Heart left ventricle (tissue), 16 donors: ENCODE results near the gene CIC. TPM values are rescaled to one million over a fixed set of nuclear protein-coding genes. Genes with fewer than 3 reads are reported as not detected.

ENCODE experiments used
- ATAC-seq, 4 donors: fragments of 200-7000 bp; cut with Tn5 transposase; one replicate each; pipeline ENCODE4 v1.9.1; 2020 to 2022; ENCODE audit warnings: moderate library complexity in 4 of 4, mild to moderate bottlenecking in 3 of 4, moderate number of reproducible peaks in 1 of 4
- DNase-seq, 5 donors: peaks; one replicate each; pipeline ENCODE4 v3.0.0-alpha.2; 2020
- H3K27ac ChIP-seq, 12 donors: fragments of 200-600 bp; sonication (generic) in 4 of 12; one replicate each; pipeline versions ENCODE4 v1.5.0 to v1.8.0; 2016 to 2022; ENCODE audit warnings: mild to moderate bottlenecking in 2 of 12
- H3K27me3 ChIP-seq, 9 donors: fragments of 200-600 bp; sonication (generic) in 2 of 9; one replicate each; pipeline versions ENCODE4 v1.5.1 to v1.8.0; 2016 to 2022; ENCODE audit warnings: mild to moderate bottlenecking in 3 of 9
- H3K36me3 ChIP-seq, 9 donors: fragments of 200-600 bp; sonication (generic) in 2 of 9; one replicate each; pipeline versions ENCODE4 v1.5.0 to v1.8.0; 2018 to 2022; ENCODE audit warnings: mild to moderate bottlenecking in 2 of 9
- H3K4me1 ChIP-seq, 12 donors: fragments of 200-600 bp; sonication (generic) in 4 of 12; one replicate each; pipeline versions ENCODE4 v1.5.0 to v1.8.0; 2016 to 2022; ENCODE audit warnings: mild to moderate bottlenecking in 3 of 12
- H3K4me3 ChIP-seq, 12 donors: fragments of 200-600 bp; sonication (generic) in 4 of 12; one replicate each; pipeline versions ENCODE4 v1.5.0 to v1.8.0; 2017 to 2022; ENCODE audit warnings: mild to moderate bottlenecking in 9 of 12, moderate library complexity in 4 of 12
- H3K9me3 ChIP-seq, 12 donors: fragments of 200-600 bp; sonication (generic) in 4 of 12; one replicate each; pipeline versions ENCODE4 v1.5.0 to v1.8.0; 2016 to 2022; ENCODE audit warnings: mild to moderate bottlenecking in 1 of 12
- CTCF ChIP-seq, 12 donors: fragments of 200-600 bp; sonication (generic) in 4 of 12; IDR thresholded peaks; one replicate each; pipeline versions ENCODE4 v1.5.0 to v1.8.0; 2018 to 2022; ENCODE audit warnings: antibody characterized with exemption in 12 of 12, mild to moderate bottlenecking in 5 of 12
- POLR2A ChIP-seq, 2 donors: fragments of 450-650 bp; IDR thresholded peaks; one replicate each; pipeline ENCODE4 v1.6.1; 2017; ENCODE audit warnings: antibody characterized with exemption in 2 of 2, mild to moderate bottlenecking in 2 of 2, moderate library complexity in 2 of 2
- WGBS, 4 donors: extraction: QIAGEN DNeasy Blood & Tissue Kit in 2 of 4; methylation state at CpG; one replicate each; pipeline versions ENCODE4 v1.1.5 to v1.1.7; 2013 to 2018; 5-methylcytosine and 5-hydroxymethylcytosine counted together
- intact Hi-C, 10 donors: fragments of 100-400 bp; cut with DNase I; formaldehyde crosslinking; loops; one replicate each; pipeline versions ENCODE4 v1.11.1 to v1.14.2; 2022
- polyA plus RNA-seq, 2 donors: library from polyadenylated mRNA; stranded (reverse); fragments of 200-250 nt; gene quantifications; one replicate each; pipeline ENCODE4 v1.2.3, GENCODE V29; 2013
- total RNA-seq, 9 donors: library from RNA; depleted of rRNA in 2 of 9; stranded (reverse); fragments of >200 nt in 2 of 9; fragmentation: NEBNext Ultra II Directional in 3 of 9; extraction: Animal tissue kit (Norgen Biotek cat#: 25700) in 3 of 9; gene quantifications; one replicate each; pipeline versions ENCODE4 v1.1.0 to v1.2.4, GENCODE V29; 2016 to 2023
- donor health status: ischemic (EF 13 %, LVEDD 7.1; RV severe dilation, severe dysfunction).
- donor health status: healthy with polysubstance abuse.
- donor health status: DM: no; HTN: yes; CAD: no.
- donor health status: DM: no; HTN: no; CAD: no.
- donor health status: ischemic (EF 25% LVEDD 6.9; RV normal size, moderate dysfunction).
- donor health status: ischemic (EF 25% LVEDD 5.7; RV mildly dilated, moderate dysfunction).
- donor health status: healthy.
- donor health status: DM: yes; HTN: yes; CAD: no.
- donor health status: ischemic (EF 35%, LVEDD 5.7; RV mildly dilated, moderate dysfunction).
- donor health status: nonischemic (EF 11% LVEDD 7.7; RV severe dilation, severe dysfunction).
- donor health status: DM: yes; HTN: yes; CAD: no.
- donor health status: PGD.
- donor health status: ischemic (EF 29% LVEDD 5.4; RV normal size, mild dysfunction).
- donor health status: nonischemic (EF 23%, LVEDD 6.1; RV moderate dilation, normal function).

Gene CIC
- total and polyA plus RNA-seq, 11 donors = 25.5 to 54.8 (median 31.0) TPM

- H3K9me3 ChIP-seq = no peaks in the 10 kb centered on the region
- H3K27me3 ChIP-seq = no peaks in the 10 kb centered on the region
- ATAC-seq = peak; percentile 86 to 91 (median 90)
- H3K4me1 ChIP-seq = peaks cover 15 to 68% (median 56%) of the 10 kb centered on the region in 12 donors
- TF ChIP-seq POLR2A (IDR thresholded peaks at IDR 0.05) (peak; percentile 61 to 89), CTCF (IDR thresholded peaks at IDR 0.05) (peak in 4 of 12 donors; percentile 9 to 17 (median 15))
- DNase-seq = peak; percentile 98 to 99 (median 99)
- H3K36me3 ChIP-seq = peaks cover 0 to 26% (median 11%) of the 10 kb centered on the region in 9 donors
- intact Hi-C loops = loop anchor here in 4 of 10 donors (1.0 to 10.0 kb wide), 5 partner anchors 22 to 182 kb away; partner anchors contain the start of genes LIPE (in 2 of the 4) and ZNF526 (in 1 of the 4)
- peak within 1 kb of the TSS; percentile 69 to 94 (median 84) for H3K4me3 ChIP-seq
- peak within 1 kb of the TSS; percentile 85 to 99 (median 92) for H3K27ac ChIP-seq
- WGBS, 4 donors = 0% methylated on average over 44 to 76 of the region's 76 CpGs
Observed at GRCh38 chr19:42242512-42243409, 26.3 kb upstream of the CIC start, which contains the start of gene GSK3A. Gene GSK3A, minus strand, starts transcription at chr19:42242602. Its CDS starts 137 bp downstream, at chr19:42242465.

- H3K4me3 ChIP-seq = peak overlapping the region; percentile 49 to 94 (median 84)
Observed at GRCh38 chr19:42244347-42245220, 24.5 kb upstream of the CIC start.

GRCh38 chr19:42245231-42245630, 23.8 kb upstream of the CIC start:
- Histone ChIP-seq H3K4me1 (peaks cover 18 to 82% (median 64%) of the 10 kb centered on the region in 12 donors), H3K9me3 (no peaks in the 10 kb centered on the region), H3K36me3 (peaks cover 0 to 30% (median 19%) of the 10 kb centered on the region in 9 donors), H3K27me3 (no peaks in the 10 kb centered on the region), H3K27ac (peak overlapping the region in 11 of 12 donors; percentile 86 to 99 (median 93)), H3K4me3 (peak overlapping the region in 4 of 12 donors; percentile 79 to 91 (median 86))
- ATAC-seq (no peak), DNase-seq (no peak)
- intact Hi-C loops = loop anchor here in 6 of 10 donors (1.0 to 10.0 kb wide), 5 partner anchors 42 to 180 kb away; partner anchors contain the start of gene LIPE (in 2 of the 6)
- TF ChIP-seq POLR2A (IDR thresholded peaks at IDR 0.05) (no peak), CTCF (IDR thresholded peaks at IDR 0.05) (no peak)
- WGBS, 4 donors = 71 to 76% (median 74%) methylated on average over 10 of the region's 10 CpGs

More at GRCh38 chr19:42244347-42245220, 24.5 kb upstream of the CIC start:
- H3K36me3 ChIP-seq = peaks cover 0 to 30% (median 17%) of the 10 kb centered on the region in 9 donors
- no peaks in the 10 kb centered on the region for H3K27me3 ChIP-seq
- DNase-seq (peak; percentile 92 to 95 (median 95)), ATAC-seq (peak; percentile 28 to 53 (median 46))
- peaks cover 15 to 82% (median 61%) of the 10 kb centered on the region in 12 donors for H3K4me1 ChIP-seq
- peak; percentile 17 to 43 for TF ChIP-seq POLR2A (IDR thresholded peaks at IDR 0.05)
- TF ChIP-seq CTCF (IDR thresholded peaks at IDR 0.05) = peak; percentile 48 to 88 (median 62)
- WGBS, 4 donors = 1 to 2% (median 2%) methylated on average over 45 of the region's 45 CpGs
- H3K27ac ChIP-seq = peak overlapping the region; percentile 65 to 99 (median 92)
- no peaks in the 10 kb centered on the region for H3K9me3 ChIP-seq
- intact Hi-C loops = loop anchor here in 8 of 10 donors (1.0 to 10.0 kb wide), 8 partner anchors 38 to 180 kb away; partner anchors contain the start of genes LIPE (in 2 of the 8) and MEGF8 (in 1 of the 8)
